ENCODE measurements around the gene SLC26A1. TPM values are rescaled to one million over a fixed set of nuclear protein-coding genes. Genes with fewer than 3 reads are reported as not detected.

The SLC26A1 gene
- total RNA-seq, 2 experiments from 2014 or later = 0.30 TPM; not detected in 1

- DNase-seq (ENCODE audit: low spot score) = no peak
- no peaks in the 10 kb centered on the region for H3K9me2 ChIP-seq (ENCODE audit: insufficient read depth, low read length)
- H2AFZ ChIP-seq (ENCODE audit: low read length) = no peak overlapping the region
- H3K27ac ChIP-seq (ENCODE audit: low read depth, low read length, poor library complexity, severe bottlenecking) = no peak overlapping the region
- H3K4me3 ChIP-seq (ENCODE audit: low read depth, low read length, poor library complexity, severe bottlenecking) = no peak overlapping the region
- POLR2A ChIA-PET = no interaction called here
- no peaks in the 10 kb centered on the region for H3K79me2 ChIP-seq (ENCODE audit: insufficient read depth, low read depth, low read length)
- no peaks in the 10 kb centered on the region for H3K9me3 ChIP-seq (ENCODE audit: low read length)
- H3K36me3 ChIP-seq (ENCODE audit: insufficient read depth, low read length) = no peaks in the 10 kb centered on the region
- intact Hi-C loops (cut with micrococcal nuclease; ENCODE audit: unreplicated experiment) = no loop called here
- H3K4me2 ChIP-seq (ENCODE audit: low read length) = no peak overlapping the region
- no peaks in the 10 kb centered on the region for H4K20me1 ChIP-seq (ENCODE audit: insufficient read depth, low read length)
- TF ChIP-seq CTCF (conservative IDR thresholded peaks at IDR 0.05; ENCODE audit: low read length) (no peak), EZH2phosphoT487 (IDR thresholded peaks at IDR 0.05; ENCODE audit: borderline replicate concordance, low read depth, low read length) (no peak)
- H3K4me1 ChIP-seq (ENCODE audit: insufficient read depth, low read length, poor library complexity, severe bottlenecking) = no peaks in the 10 kb centered on the region
- no TSS peak for BruUV-seq (replicated peaks)
- CTCF ChIA-PET (ENCODE audit: unreplicated experiment) = no interaction called here
Measured at GRCh38 chr4:992297-993110, 700 bp downstream of the SLC26A1 start.

- no peak for DNase-seq (ENCODE audit: low spot score)
- no peak for TF ChIP-seq CTCF (conservative IDR thresholded peaks at IDR 0.05; ENCODE audit: low read length)
- TF ChIP-seq EZH2phosphoT487 (IDR thresholded peaks at IDR 0.05; ENCODE audit: borderline replicate concordance, low read depth, low read length) = no peak
- ChIA-PET POLR2A (no interaction called here), CTCF (ENCODE audit: unreplicated experiment) (no interaction called here)
- Histone ChIP-seq H3K9me3 (ENCODE audit: low read length) (no peaks in the 10 kb centered on the region), H3K4me2 (ENCODE audit: low read length) (no peak overlapping the region), H3K4me3 (ENCODE audit: low read depth, low read length, poor library complexity, severe bottlenecking) (no peak overlapping the region), H4K20me1 (ENCODE audit: insufficient read depth, low read length) (no peaks in the 10 kb centered on the region), H3K4me1 (ENCODE audit: insufficient read depth, low read length, poor library complexity, severe bottlenecking) (no peaks in the 10 kb centered on the region), H3K79me2 (ENCODE audit: insufficient read depth, low read depth, low read length) (no peaks in the 10 kb centered on the region), H3K9me2 (ENCODE audit: insufficient read depth, low read length) (no peaks in the 10 kb centered on the region), H3K27ac (ENCODE audit: low read depth, low read length, poor library complexity, severe bottlenecking) (no peak overlapping the region), H3K36me3 (ENCODE audit: insufficient read depth, low read length) (no peaks in the 10 kb centered on the region), H2AFZ (ENCODE audit: low read length) (no peak overlapping the region)
- no TSS peak for BruUV-seq (replicated peaks)
- intact Hi-C loops (cut with micrococcal nuclease; ENCODE audit: unreplicated experiment) = no loop called here
Measured at GRCh38 chr4:991451-992296, 1.5 kb downstream of the SLC26A1 start.

Data from OCI-LY7 (cell line).